Measurements from ENCODE around the gene MAS1. TPM values are rescaled to one million over a fixed set of nuclear protein-coding genes. Genes with fewer than 3 reads are reported as not detected.
A peak's percentile ranks its signal among the peaks of the same experiment; 100 is the strongest.

Gene MAS1
- total and polyA plus RNA-seq, 10 of the 15 experiments (the other 5 are each of a cell fraction or from before 2014, with no cell fraction given): under 0.01 to 0.08 TPM; not detected in 8

DNA sequence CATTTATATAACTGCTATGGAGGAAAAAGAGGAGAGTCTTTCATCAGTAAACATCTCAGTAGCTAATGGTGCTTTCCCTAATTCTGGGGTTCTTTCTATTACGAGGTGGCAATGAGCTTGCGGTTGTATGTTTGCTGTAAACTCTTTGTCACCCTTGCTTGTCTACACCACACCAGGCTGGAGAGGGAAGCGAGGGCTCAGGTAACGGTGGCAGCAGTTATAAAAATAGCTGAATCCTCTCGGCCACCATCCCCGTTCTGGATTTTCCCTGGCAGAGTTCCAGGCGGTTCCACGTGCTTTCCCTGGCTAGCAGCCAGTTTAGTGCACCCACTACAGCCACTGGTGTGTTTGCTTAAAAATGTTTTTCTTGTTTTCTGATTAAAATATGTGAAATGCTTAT, 39.0 kb downstream of the MAS1 start:
- H3K27me3 ChIP-seq (replicated peaks in 1 of 2; ENCODE audit: control insufficient read depth in 2 of 2, insufficient read depth in 2 of 2, low read length in 1 of 2): no peaks in the 10 kb centered on the region
- WGBS (ENCODE audit: insufficient coverage, insufficient replicate concordance, low lambda C conversion rate, missing lambda C conversion rate): 11% methylated on average over 8 of the region's 8 CpGs
- ChIA-PET RAD21 (ENCODE audit: unreplicated experiment) (interaction anchor here (0.6 to 5.5 kb wide), 20 partner anchors 13 to 208 kb away, joined by 3 to 34 read pairs (median 4); partner anchors contain the start of genes MRPL18, TCP1 and WTAP), CTCF (interaction anchor here (0.6 to 3.7 kb wide), 8 partner anchors 11 to 919 kb away, joined by 4 to 26 read pairs (median 6); partner anchors contain the start of gene MAS1), POLR2A (interaction anchor here (0.5 to 2.2 kb wide), 14 partner anchors 12 to 203 kb away, joined by 3 to 14 read pairs (median 5); no protein-coding TSS in a partner anchor), SMC1A (ENCODE audit: uncharacterized antibody, unreplicated experiment) (interaction anchor here (0.7 to 6.8 kb wide), 25 partner anchors 8 to 66 kb away, joined by 3 to 95 read pairs (median 4); partner anchors contain the start of genes IGF2R and MAS1)
- H3K4me2 ChIP-seq (ENCODE audit: control insufficient read depth, insufficient read depth): peak overlapping the region; percentile 6
- H3K4me1 ChIP-seq (ENCODE audit: control insufficient read depth, insufficient read depth, low read length): peaks cover 25% of the 10 kb centered on the region
- H4K20me1 ChIP-seq (ENCODE audit: control insufficient read depth, insufficient read depth): no peaks in the 10 kb centered on the region
- H3K27ac ChIP-seq (ENCODE audit: control insufficient read depth, insufficient read depth): peak overlapping the region; percentile 77
- no peaks in the 10 kb centered on the region for H3K36me3 ChIP-seq (ENCODE audit: control insufficient read depth in 2 of 2, insufficient read depth in 2 of 2, low read length in 1 of 2)
- DNase-seq (ENCODE audit: low read depth, low spot score) (peak; percentile 73), ATAC-seq (peak; percentile 81), FAIRE-seq (no peak)
- in situ Hi-C loops (cut with MboI): no loop called here
- H2AFZ ChIP-seq (ENCODE audit: control insufficient read depth, low read depth, low read length): peak overlapping the region; percentile 67
- H3K9me3 ChIP-seq (replicated peaks; ENCODE audit: control insufficient read depth, insufficient read depth, low read length): no peaks in the 10 kb centered on the region
- intact Hi-C loops (cut with micrococcal nuclease; ENCODE audit: unreplicated experiment): loop anchor here (2.0 to 5.0 kb wide), 5 partner anchors 17 to 203 kb away; partner anchors contain the start of genes TCP1 and WTAP
- no peaks in the 10 kb centered on the region for H3K79me2 ChIP-seq (ENCODE audit: control insufficient read depth, insufficient read depth, low read length)
- no peak overlapping the region for H3K4me3 ChIP-seq
- peak overlapping the region; percentile 5; the same call in 1 of the 2 replicates for H3K9ac ChIP-seq (ENCODE audit: control insufficient read depth, insufficient read depth, low read length)
- no TSS peak for BruUV-seq (replicated peaks)
- TF ChIP-seq MTA2 (IDR thresholded peaks at IDR 0.05; ENCODE audit: low read depth): peak; percentile 89
- no peak for TF ChIP-seq CHD4 (IDR thresholded peaks at IDR 0.05)
- 0 out of 2 replicates have a peak, but pooled peaks have one; percentile 24 for TF ChIP-seq TCF12 (IDR thresholded peaks at IDR 0.05; ENCODE audit: low read depth, low read length)
- no peak for TF ChIP-seq SREBF1 (IDR thresholded peaks at IDR 0.05; ENCODE audit: low read length)
- TF ChIP-seq ZNF622 (IDR thresholded peaks at IDR 0.05): no peak
- no peak for TF ChIP-seq SUZ12 (IDR thresholded peaks at IDR 0.05; ENCODE audit: unreplicated experiment)
- peak; percentile 88 for TF ChIP-seq MEF2A (IDR thresholded peaks at IDR 0.05; ENCODE audit: insufficient read depth, low read depth, low read length)
- TF ChIP-seq, protein P1, sequence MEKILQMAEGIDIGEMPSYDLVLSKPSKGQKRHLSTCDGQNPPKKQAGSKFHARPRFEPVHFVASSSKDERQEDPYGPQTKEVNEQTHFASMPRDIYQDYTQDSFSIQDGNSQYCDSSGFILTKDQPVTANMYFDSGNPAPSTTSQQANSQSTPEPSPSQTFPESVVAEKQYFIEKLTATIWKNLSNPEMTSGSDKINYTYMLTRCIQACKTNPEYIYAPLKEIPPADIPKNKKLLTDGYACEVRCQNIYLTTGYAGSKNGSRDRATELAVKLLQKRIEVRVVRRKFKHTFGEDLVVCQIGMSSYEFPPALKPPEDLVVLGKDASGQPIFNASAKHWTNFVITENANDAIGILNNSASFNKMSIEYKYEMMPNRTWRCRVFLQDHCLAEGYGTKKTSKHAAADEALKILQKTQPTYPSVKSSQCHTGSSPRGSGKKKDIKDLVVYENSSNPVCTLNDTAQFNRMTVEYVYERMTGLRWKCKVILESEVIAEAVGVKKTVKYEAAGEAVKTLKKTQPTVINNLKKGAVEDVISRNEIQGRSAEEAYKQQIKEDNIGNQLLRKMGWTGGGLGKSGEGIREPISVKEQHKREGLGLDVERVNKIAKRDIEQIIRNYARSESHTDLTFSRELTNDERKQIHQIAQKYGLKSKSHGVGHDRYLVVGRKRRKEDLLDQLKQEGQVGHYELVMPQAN (conservative IDR thresholded peaks at IDR 0.05): no peak
- 0 out of 2 replicates have a peak, but pooled peaks have one; percentile 27 for TF ChIP-seq CREB1 (IDR thresholded peaks at IDR 0.05; ENCODE audit: low read depth)
- no peak for TF ChIP-seq POLR2AphosphoS2 (IDR thresholded peaks at IDR 0.05; ENCODE audit: low read depth, low read length)
- no peak for TF ChIP-seq RAD21 (IDR thresholded peaks at IDR 0.05; ENCODE audit: insufficient read depth, low read depth, low read length)
- TF ChIP-seq NRF1 (conservative IDR thresholded peaks at IDR 0.05; ENCODE audit: low read depth, low read length): no peak
- TF ChIP-seq, protein P2, sequence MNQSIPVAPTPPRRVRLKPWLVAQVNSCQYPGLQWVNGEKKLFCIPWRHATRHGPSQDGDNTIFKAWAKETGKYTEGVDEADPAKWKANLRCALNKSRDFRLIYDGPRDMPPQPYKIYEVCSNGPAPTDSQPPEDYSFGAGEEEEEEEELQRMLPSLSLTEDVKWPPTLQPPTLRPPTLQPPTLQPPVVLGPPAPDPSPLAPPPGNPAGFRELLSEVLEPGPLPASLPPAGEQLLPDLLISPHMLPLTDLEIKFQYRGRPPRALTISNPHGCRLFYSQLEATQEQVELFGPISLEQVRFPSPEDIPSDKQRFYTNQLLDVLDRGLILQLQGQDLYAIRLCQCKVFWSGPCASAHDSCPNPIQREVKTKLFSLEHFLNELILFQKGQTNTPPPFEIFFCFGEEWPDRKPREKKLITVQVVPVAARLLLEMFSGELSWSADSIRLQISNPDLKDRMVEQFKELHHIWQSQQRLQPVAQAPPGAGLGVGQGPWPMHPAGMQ (IDR thresholded peaks at IDR 0.05; ENCODE audit: borderline replicate concordance): no peak
- no peak for TF ChIP-seq ATF7 (IDR thresholded peaks at IDR 0.05; ENCODE audit: low read depth)
- peak; percentile 67; the same call in 1 of the 2 replicates for TF ChIP-seq CBX5 (IDR thresholded peaks at IDR 0.05; ENCODE audit: low read depth)
- 0 out of 2 replicates have a peak, but pooled peaks have one; percentile 36 for TF ChIP-seq YY1 (IDR thresholded peaks at IDR 0.05; ENCODE audit: low read depth, low read length)
- no peak for TF ChIP-seq BMI1 (IDR thresholded peaks at IDR 0.05; ENCODE audit: borderline replicate concordance)
- peak; percentile 58; the same call in 1 of the 3 replicates for TF ChIP-seq POU2F2 (IDR thresholded peaks at IDR 0.05; ENCODE audit: borderline replicate concordance, low read depth, low read length)
- no peak; the same call in 1 of the 2 replicates for TF ChIP-seq TBL1XR1 (IDR thresholded peaks at IDR 0.05; ENCODE audit: low read depth, low read length)
- no peak for TF ChIP-seq SMAD5 (IDR thresholded peaks at IDR 0.05; ENCODE audit: low read depth)
- TF ChIP-seq RELA (IDR thresholded peaks at IDR 0.05; ENCODE audit: borderline replicate concordance, partially characterized antibody): peak; percentile 89
- TF ChIP-seq POLR2A (IDR thresholded peaks at IDR 0.05; ENCODE audit: low read depth, low read length): no peak
- peak; percentile 76; the same call in 1 of the 2 replicates for TF ChIP-seq DPF2 (IDR thresholded peaks at IDR 0.05)
- peak; percentile 93 for TF ChIP-seq RUNX3 (IDR thresholded peaks at IDR 0.05; ENCODE audit: low read length)
- no peak for TF ChIP-seq EGR1 (IDR thresholded peaks at IDR 0.05; ENCODE audit: borderline replicate concordance in 1 of 2, low read depth in 2 of 2, low read length in 2 of 2)

Data from GM12878 (cell line).